SU-DHL-6 (cell line): ENCODE results near the gene MOCS1.

Experiments used
- H2AFZ ChIP-seq: fragments of 200-600 bp; sonication (generic); 2 replicates; pipeline ENCODE4 v1.6.1; 2014; ENCODE audit warnings: low read depth, mild to moderate bottlenecking, moderate library complexity, mixed read lengths, antibody characterized with exemption, low read length; ENCODE audit not compliant: severe bottlenecking
- H3F3A ChIP-seq: fragments of 200-600 bp; shearing (Covaris generic); 2 replicates; pipeline ENCODE4 v1.6.0; 2016; ENCODE audit warnings: antibody characterized with exemption, mild to moderate bottlenecking; ENCODE audit not compliant: insufficient read depth
- H3K27ac ChIP-seq: fragments of 200-600 bp; sonication (generic); 2 replicates; pipeline ENCODE4 v1.5.1; 2016; ENCODE audit warnings: low read depth, mild to moderate bottlenecking, low read length, moderate library complexity, mixed read lengths
- H3K27me3 ChIP-seq: fragments of 200-600 bp; sonication (generic), shearing (Covaris generic); 2 replicates; pipeline ENCODE4 v1.6.0; 2014; ENCODE audit warnings: mild to moderate bottlenecking, low read length
- H3K36me3 ChIP-seq: fragments of 200-600 bp; sonication (generic); 2 replicates; pipeline ENCODE4 v1.6.1; 2014; ENCODE audit warnings: mild to moderate bottlenecking, low read length, mixed read lengths
- H3K4me2 ChIP-seq: fragments of 300-600, 200-600 bp; shearing (Covaris generic), sonication (generic); 2 replicates; pipeline ENCODE4 v1.6.0; 2014; ENCODE audit warnings: low read length, low read depth, mild to moderate bottlenecking; ENCODE audit not compliant: poor library complexity, severe bottlenecking
- H3K4me3 ChIP-seq: fragments of 200-600 bp; sonication (generic); 2 replicates; pipeline ENCODE4 v1.5.1; 2014; ENCODE audit warnings: antibody characterized with exemption, low read length, mild to moderate bottlenecking, mixed read lengths; ENCODE audit not compliant: insufficient read depth, poor library complexity, severe bottlenecking
- H3K79me2 ChIP-seq: fragments of 200-600 bp; sonication (generic); 2 replicates; pipeline ENCODE4 v1.6.1; 2014; ENCODE audit warnings: mild to moderate bottlenecking, low read length, moderate library complexity; ENCODE audit not compliant: insufficient read depth
- H3K9ac ChIP-seq: fragments of 200-600 bp; sonication (generic); 2 replicates; pipeline ENCODE4 v1.7.0; 2014; ENCODE audit warnings: mild to moderate bottlenecking, low read length
- H3K9me2 ChIP-seq: fragments of 200-600 bp; sonication (generic); replicated peaks from 2 replicates; pipeline ENCODE4 v1.6.1; 2014; ENCODE audit warnings: low read length; ENCODE audit not compliant: insufficient read depth
- H3K9me3 ChIP-seq: fragments of 200-600 bp; sonication (generic); 2 replicates; pipeline ENCODE4 v1.6.1; 2014; ENCODE audit warnings: low read length, mixed read lengths; ENCODE audit not compliant: insufficient read depth
- H4K20me1 ChIP-seq: fragments of 200-600 bp; sonication (generic); 2 replicates; pipeline ENCODE4 v1.6.1; 2014; ENCODE audit warnings: low read depth, mild to moderate bottlenecking, antibody characterized with exemption, low read length, moderate library complexity, mixed read lengths
- EZH2phosphoT487 ChIP-seq: fragments of 200-600 bp; sonication (generic), shearing (Covaris generic); conservative IDR thresholded peaks from 2 replicates; pipeline ENCODE4 v1.6.1; 2018; ENCODE audit warnings: mild to moderate bottlenecking, antibody characterized with exemption, low read length, moderate library complexity, mixed read lengths
- TF ChIP-seq, protein P1 (sequence below): fragments of 200-600 bp; sonication (generic); IDR thresholded peaks from one replicate; pipeline ENCODE4 v1.5.1; 2017; ENCODE audit warnings: antibody characterized with exemption, mild to moderate bottlenecking, low read length, moderate library complexity; ENCODE audit not compliant: insufficient read depth, poor library complexity, severe bottlenecking

The MOCS1 gene

DNA sequence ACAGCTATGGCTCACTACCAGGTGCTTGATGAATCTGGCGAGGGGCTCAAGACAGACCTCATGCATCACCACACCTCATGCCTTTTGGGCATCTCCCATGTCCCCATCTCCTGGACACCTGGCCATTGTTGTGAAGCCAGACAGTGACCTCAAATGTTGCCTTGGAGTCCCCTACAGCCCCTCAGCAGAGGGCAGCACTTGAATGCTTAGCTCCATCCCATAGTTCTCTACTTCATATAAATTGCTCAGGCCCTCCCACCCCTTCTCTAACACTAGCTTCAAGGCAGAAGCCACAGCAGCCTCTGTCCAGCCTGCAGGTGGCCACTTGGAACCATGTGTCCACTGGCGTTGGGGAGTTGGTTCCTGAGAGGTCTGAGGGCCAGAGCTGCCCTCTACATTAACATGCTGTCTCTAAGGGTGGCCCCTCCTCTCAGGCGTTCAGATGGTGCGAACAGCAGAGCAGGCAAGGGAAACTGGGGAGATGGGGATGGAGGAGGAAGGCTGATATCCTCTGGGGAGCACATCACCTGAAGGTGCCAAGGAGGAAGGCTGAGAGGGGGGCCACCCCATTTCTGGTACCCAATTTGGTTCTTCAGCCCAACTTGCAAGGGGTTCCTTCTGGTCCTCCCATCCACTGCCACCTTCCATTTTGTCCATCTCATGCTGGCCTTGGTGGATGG, 31.3 kb downstream of the MOCS1 start:
- no peaks in the 10 kb centered on the region for H3K27me3 ChIP-seq
- H3K9me2 ChIP-seq, result no peaks in the 10 kb centered on the region
- no peak overlapping the region for H3K27ac ChIP-seq
- no peak overlapping the region for H3K4me3 ChIP-seq
- H3K36me3 ChIP-seq, result no peaks in the 10 kb centered on the region
- no peaks in the 10 kb centered on the region for H3K79me2 ChIP-seq
- H3K9ac ChIP-seq, result no peak overlapping the region
- H3K9me3 ChIP-seq, result no peaks in the 10 kb centered on the region
- H2AFZ ChIP-seq, result no peak overlapping the region
- H4K20me1 ChIP-seq, result no peaks in the 10 kb centered on the region
- H3F3A ChIP-seq, result no peaks in the 10 kb centered on the region
- no peak overlapping the region for H3K4me2 ChIP-seq
- no peak for TF ChIP-seq EZH2phosphoT487
- TF ChIP-seq, protein P1, sequence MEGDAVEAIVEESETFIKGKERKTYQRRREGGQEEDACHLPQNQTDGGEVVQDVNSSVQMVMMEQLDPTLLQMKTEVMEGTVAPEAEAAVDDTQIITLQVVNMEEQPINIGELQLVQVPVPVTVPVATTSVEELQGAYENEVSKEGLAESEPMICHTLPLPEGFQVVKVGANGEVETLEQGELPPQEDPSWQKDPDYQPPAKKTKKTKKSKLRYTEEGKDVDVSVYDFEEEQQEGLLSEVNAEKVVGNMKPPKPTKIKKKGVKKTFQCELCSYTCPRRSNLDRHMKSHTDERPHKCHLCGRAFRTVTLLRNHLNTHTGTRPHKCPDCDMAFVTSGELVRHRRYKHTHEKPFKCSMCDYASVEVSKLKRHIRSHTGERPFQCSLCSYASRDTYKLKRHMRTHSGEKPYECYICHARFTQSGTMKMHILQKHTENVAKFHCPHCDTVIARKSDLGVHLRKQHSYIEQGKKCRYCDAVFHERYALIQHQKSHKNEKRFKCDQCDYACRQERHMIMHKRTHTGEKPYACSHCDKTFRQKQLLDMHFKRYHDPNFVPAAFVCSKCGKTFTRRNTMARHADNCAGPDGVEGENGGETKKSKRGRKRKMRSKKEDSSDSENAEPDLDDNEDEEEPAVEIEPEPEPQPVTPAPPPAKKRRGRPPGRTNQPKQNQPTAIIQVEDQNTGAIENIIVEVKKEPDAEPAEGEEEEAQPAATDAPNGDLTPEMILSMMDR, result no peak

DNA sequence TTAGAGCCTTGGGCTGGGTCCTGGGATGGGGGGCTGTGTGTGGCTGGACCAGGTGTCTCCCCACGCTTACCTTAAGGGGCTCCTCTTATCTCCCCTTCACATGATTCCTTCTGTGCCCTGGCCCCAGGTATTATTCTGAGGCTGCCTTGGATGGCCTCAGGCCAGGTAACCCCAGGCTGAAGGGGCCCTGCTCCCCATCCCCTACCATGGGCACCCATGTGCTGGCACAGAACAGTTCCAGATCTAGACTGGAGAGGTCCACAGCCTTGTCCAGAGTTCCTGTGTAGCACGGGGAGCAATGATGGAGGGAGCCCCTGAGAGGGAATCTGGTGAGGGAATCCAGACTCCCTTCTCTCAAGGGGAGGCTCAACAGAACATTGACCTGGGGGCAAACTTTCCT, 32.1 kb downstream of the MOCS1 start:
- Histone ChIP-seq H3K27ac (no peak overlapping the region), H3K9ac (no peak overlapping the region), H3K9me3 (no peaks in the 10 kb centered on the region), H2AFZ (no peak overlapping the region), H3K4me2 (no peak overlapping the region), H3K27me3 (no peaks in the 10 kb centered on the region), H3F3A (no peaks in the 10 kb centered on the region), H3K4me3 (no peak overlapping the region), H4K20me1 (no peaks in the 10 kb centered on the region), H3K36me3 (no peaks in the 10 kb centered on the region), H3K9me2 (no peaks in the 10 kb centered on the region), H3K79me2 (no peaks in the 10 kb centered on the region)
- no peak for TF ChIP-seq EZH2phosphoT487
- TF ChIP-seq, protein P1, result no peak

DNA sequence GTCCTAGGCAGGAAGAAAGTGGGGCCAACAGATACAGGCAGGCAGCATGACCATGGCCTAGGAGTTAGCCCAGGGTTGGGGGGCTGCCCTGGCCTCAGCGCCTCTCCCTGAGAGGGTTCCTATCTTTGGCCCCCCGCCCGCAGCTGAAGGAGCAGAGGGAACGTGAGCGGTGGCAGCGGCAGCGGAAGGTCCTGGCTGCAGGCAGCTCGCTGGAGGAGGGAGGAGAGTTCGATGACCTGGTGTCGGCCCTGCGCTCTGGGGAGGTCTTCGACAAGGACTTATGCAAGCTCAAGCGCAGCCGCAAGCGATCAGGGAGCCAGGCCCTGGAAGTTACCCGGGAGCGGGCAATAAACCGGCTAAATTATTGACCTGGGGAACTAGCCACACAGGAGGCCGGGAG, 32.6 kb downstream of the MOCS1 start:
- Histone ChIP-seq H2AFZ (no peak overlapping the region), H3K4me3 (no peak overlapping the region), H3K9me2 (no peaks in the 10 kb centered on the region), H3K4me2 (no peak overlapping the region), H3K9ac (no peak overlapping the region), H3K36me3 (no peaks in the 10 kb centered on the region), H4K20me1 (no peaks in the 10 kb centered on the region), H3K27ac (no peak overlapping the region), H3K27me3 (no peaks in the 10 kb centered on the region), H3K79me2 (no peaks in the 10 kb centered on the region), H3K9me3 (no peaks in the 10 kb centered on the region), H3F3A (no peaks in the 10 kb centered on the region)
- TF ChIP-seq EZH2phosphoT487, result no peak
- TF ChIP-seq, protein P1, result no peak
